Activated CD8-positive, alpha-beta memory T cell treated with anti-CD3 and anti-CD28 coated beads, Interleukin-2, amount 10 ng/mL, durations not matched to agents 7 days and 5 days (primary cell): ENCODE data around the gene AKT1S1. TPM values are rescaled to one million over a fixed set of nuclear protein-coding genes. Genes with fewer than 3 reads are reported as not detected.

ENCODE experiments used
- microRNA-seq: library from miRNA; unstranded; fragments of <30 nt; microRNA quantifications from one replicate; pipeline ENCODE4 v1.2.0, GENCODE V29; 2022
- total RNA-seq, 2 experiments: library from RNA; stranded (reverse); gene quantifications; one replicate each; pipeline ENCODE4 v1.2.3, GENCODE V29; 2021

Gene AKT1S1
- total RNA-seq, 2 experiments from 2014 or later, result 13.4 to 21.2 TPM

Small RNAs within 50 kb of the gene (microRNA-seq; reads per million reads assigned to microRNA genes)
- gene MIR4749 (not detected), gene MIR4750 (2.1 reads per million), gene MIR6800 (not detected)

Other genes starting within 250 kb of the AKT1S1 start
- 1 to 10 TPM; 6.6 to 9.6 TPM for gene RRAS, start 237.2 kb downstream of the AKT1S1 start, total RNA-seq
- 10 to 100 TPM; 78.8 to 79.3 TPM for gene SCAF1, start 235.1 kb downstream of the AKT1S1 start, total RNA-seq
- 100 to 1,000 TPM; 159 to 170 TPM for gene IRF3, start 211.5 kb downstream of the AKT1S1 start, total RNA-seq
- gene BCL2L12, start 211.4 kb downstream of the AKT1S1 start, total RNA-seq, result 10 to 100 TPM; 90.6 to 94.5 TPM
- gene PRMT1, start 200.1 kb downstream of the AKT1S1 start, total RNA-seq, result 100 to 1,000 TPM; 145 to 257 TPM
- 1 to 10 TPM; 2.7 to 3.5 TPM for gene ADM5, start 187.8 kb downstream of the AKT1S1 start, total RNA-seq
- gene CPT1C, start 186.2 kb downstream of the AKT1S1 start, total RNA-seq, result 1 to 10 TPM; 1.6 TPM
- 1 to 10 TPM in 1 of 2 experiments, under 1 TPM in 1; 0.47 to 1.3 TPM for gene TSKS, start 114.0 kb downstream of the AKT1S1 start, total RNA-seq
- 100 to 1,000 TPM in 1 of 2 experiments, 10 to 100 TPM in 1; 85.3 to 102 TPM for gene AP2A1, start 110.4 kb downstream of the AKT1S1 start, total RNA-seq
- 10 to 100 TPM; 20.1 to 23.0 TPM for gene FUZ, start 64.1 kb downstream of the AKT1S1 start, total RNA-seq
- 10 to 100 TPM; 57.5 to 70.5 TPM for gene MED25, start 59.1 kb downstream of the AKT1S1 start, total RNA-seq
- 10 to 100 TPM; 78.2 to 79.4 TPM for gene PTOV1, start 26.2 kb downstream of the AKT1S1 start, total RNA-seq
- 100 to 1,000 TPM; 130 to 133 TPM for gene PNKP, start 9.8 kb downstream of the AKT1S1 start, total RNA-seq
- 10 to 100 TPM; 26.2 to 39.3 TPM for gene TBC1D17, start 347 bp upstream of the AKT1S1 start, total RNA-seq
- 10 to 100 TPM in 1 of 2 experiments, 1 to 10 TPM in 1; 1.7 to 12.3 TPM for gene IL4I1, start 19.5 kb upstream of the AKT1S1 start, total RNA-seq
- 10 to 100 TPM in 1 of 2 experiments, 1 to 10 TPM in 1; 8.4 to 13.7 TPM for gene ATF5, start 51.9 kb upstream of the AKT1S1 start, total RNA-seq
- gene NUP62, start 52.1 kb upstream of the AKT1S1 start, total RNA-seq, result 100 to 1,000 TPM; 128 to 192 TPM
- not detected for gene SIGLEC11, start 83.8 kb upstream of the AKT1S1 start, total RNA-seq
- 10 to 100 TPM; 70.5 to 71.3 TPM for gene VRK3, start 148.0 kb upstream of the AKT1S1 start, total RNA-seq
- gene ZNF473, start 148.7 kb upstream of the AKT1S1 start, total RNA-seq, result 1 to 10 TPM; 7.9 to 8.4 TPM